Naive thymus-derived CD4-positive, alpha-beta T cell (primary cell): ENCODE measurements around the gene PSMA7. TPM values are rescaled to one million over a fixed set of nuclear protein-coding genes. Genes with fewer than 3 reads are reported as not detected.

Source experiments
- ATAC-seq: fragments of 150-1000 bp; cut with Tn5 transposase; 2 replicates; pipeline ENCODE4 v1.10.0; 2021; ENCODE audit warnings: mild to moderate bottlenecking, moderate library complexity
- CTCF ChIA-PET: fragments of 350-600 bp; sonication (Branson Sonifier 250); formaldehyde crosslinking; loops from one replicate; lab custom pipeline; 2021; ENCODE audit warnings: antibody characterized with exemption; lab: Charles Lee
- POLR2A ChIA-PET: fragments of 350-600 bp; sonication (Branson Sonifier 250); formaldehyde crosslinking; loops from one replicate; lab custom pipeline; 2021; ENCODE audit warnings: antibody characterized with exemption, inconsistent platforms; lab: Charles Lee
- DNase-seq, 9 donors: peaks; one replicate each; pipeline versions ENCODE4 v3.0.0 to v3.0.0-alpha.2; 2020 to 2022; ENCODE audit warnings: mixed read lengths in 1 of 9
- H3K27ac ChIP-seq: one replicate; pipeline ENCODE4 v1.7.0; 2013; ENCODE audit warnings: mild to moderate bottlenecking, low read depth, low read length, moderate library complexity
- H3K27me3 ChIP-seq, 2 donors: one replicate each; pipeline ENCODE4 v1.7.0; 2013; ENCODE audit warnings: low read length in 2 of 2, mild to moderate bottlenecking in 2 of 2, moderate library complexity in 2 of 2; ENCODE audit not compliant: control insufficient read depth in 2 of 2, insufficient read depth in 2 of 2
- H3K36me3 ChIP-seq, 3 experiments: 1 replicate in 2 of 3; 2 replicates in 1 of 3; pipeline ENCODE4 v1.7.0; 2013; ENCODE audit warnings: low read length in 3 of 3, mild to moderate bottlenecking in 3 of 3, moderate library complexity in 1 of 3; ENCODE audit not compliant: insufficient read depth in 3 of 3, control insufficient read depth in 2 of 3
- H3K4me1 ChIP-seq, 2 donors: one replicate each; pipeline ENCODE4 v1.7.0; 2013; ENCODE audit warnings: low read length in 2 of 2, mild to moderate bottlenecking in 2 of 2, moderate library complexity in 1 of 2; ENCODE audit not compliant: control insufficient read depth in 2 of 2, insufficient read depth in 2 of 2
- H3K4me3 ChIP-seq: 2 replicates; pipeline ENCODE4 v1.7.0; 2013; ENCODE audit warnings: mild to moderate bottlenecking, low read length
- H3K9me3 ChIP-seq, 3 experiments: 1 replicate in 2 of 3; 2 replicates in 1 of 3; pipeline ENCODE4 v1.7.0; 2013; ENCODE audit warnings: low read length in 3 of 3; ENCODE audit not compliant: control insufficient read depth in 2 of 3
- H3K27ac Mint-ChIP-seq, 9 donors: one replicate each; pipeline ENCODE4 v1.8.0; 2020 to 2022; ENCODE audit warnings: mixed read lengths in 9 of 9, mild to moderate bottlenecking in 8 of 9, moderate library complexity in 5 of 9, inconsistent platforms in 2 of 9
- H3K27me3 Mint-ChIP-seq, 5 donors: one replicate each; pipeline ENCODE4 v1.8.0; 2021 to 2022; ENCODE audit warnings: mixed read lengths in 5 of 5, mild to moderate bottlenecking in 1 of 5
- H3K36me3 Mint-ChIP-seq, 5 donors: one replicate each; pipeline ENCODE4 v1.8.0; 2020 to 2022; ENCODE audit warnings: mixed read lengths in 5 of 5, mild to moderate bottlenecking in 3 of 5, inconsistent platforms in 1 of 5
- H3K4me1 Mint-ChIP-seq, 7 donors: one replicate each; pipeline ENCODE4 v1.8.0; 2020 to 2022; ENCODE audit warnings: mixed read lengths in 7 of 7, mild to moderate bottlenecking in 3 of 7, inconsistent platforms in 1 of 7
- H3K4me3 Mint-ChIP-seq, 10 donors: one replicate each; pipeline ENCODE4 v1.8.0; 2020 to 2022; ENCODE audit warnings: mild to moderate bottlenecking in 10 of 10, mixed read lengths in 10 of 10, moderate library complexity in 6 of 10, inconsistent platforms in 2 of 10
- H3K9me3 Mint-ChIP-seq, 11 donors: one replicate each; pipeline ENCODE4 v1.8.0; 2020 to 2022; ENCODE audit warnings: mixed read lengths in 11 of 11, mild to moderate bottlenecking in 4 of 11, inconsistent platforms in 1 of 11, moderate library complexity in 1 of 11
- intact Hi-C, 2 donors: fragments of 100-400 bp; cut with micrococcal nuclease; formaldehyde crosslinking; loops; one replicate each; pipeline ENCODE4 v1.15.1; 2023
- polyA plus RNA-seq, 2 donors: library from polyadenylated mRNA; unstranded; fragments of 300-500 nt; fragmentation: Illumina TruSeq; gene quantifications; one replicate each; pipeline ENCODE4 v1.2.3, GENCODE V29; 2021
- total RNA-seq, 6 experiments: library from RNA in 5 of 6; stranded (reverse) in 5 of 6; gene quantifications; 1 replicate in 5 of 6; 2 replicates in 1 of 6; pipeline ENCODE4 v1.2.3 and lab custom pipeline; 2021 to 2026

Gene PSMA7
- total and polyA plus RNA-seq, 7 experiments from 2014 or later, result 125 to 406 (median 186) TPM

GRCh38 chr20:62160253-62160652, 17.1 kb upstream of the PSMA7 start:
- no peaks in the 10 kb centered on the region for H3K27me3 Mint-ChIP-seq
- Histone ChIP-seq H3K4me1 (peaks cover 0 to 3% of the 10 kb centered on the region in 2 donors), H3K36me3 (peaks cover 0 to 51% (median 3%) of the 10 kb centered on the region in 3 experiments), H3K27ac (no peak overlapping the region), H3K4me3 (no peak overlapping the region), H3K9me3 (no peaks in the 10 kb centered on the region), H3K27me3 (no peaks in the 10 kb centered on the region)
- ATAC-seq, result no peak
- ChIA-PET CTCF (no interaction called here), POLR2A (no interaction called here)
- H3K4me1 Mint-ChIP-seq, result peaks cover 0 to 12% (median 7%) of the 10 kb centered on the region in 7 donors
- no peak for DNase-seq
- H3K36me3 Mint-ChIP-seq, result peaks cover 0 to 16% (median 3%) of the 10 kb centered on the region in 5 donors
- H3K4me3 Mint-ChIP-seq, result no peak overlapping the region
- no peak overlapping the region for H3K27ac Mint-ChIP-seq
- no peaks in the 10 kb centered on the region for H3K9me3 Mint-ChIP-seq
- intact Hi-C loops, result no loop called here

GRCh38 chr20:62159839-62160238, 16.6 kb upstream of the PSMA7 start:
- no peaks in the 10 kb centered on the region for H3K27me3 Mint-ChIP-seq
- H3K9me3 ChIP-seq, result no peaks in the 10 kb centered on the region
- H3K4me3 ChIP-seq, result no peak overlapping the region
- H3K9me3 Mint-ChIP-seq, result no peaks in the 10 kb centered on the region
- DNase-seq (peak in 1 of 9 donors; percentile 70), ATAC-seq (no peak)
- H3K4me3 Mint-ChIP-seq, result peak overlapping the region in 1 of 10 donors; percentile 65
- ChIA-PET POLR2A (no interaction called here), CTCF (no interaction called here)
- no peak overlapping the region for H3K27ac ChIP-seq
- no peaks in the 10 kb centered on the region for H3K27me3 ChIP-seq
- peak overlapping the region in 2 of 9 donors; percentile 6 to 38 for H3K27ac Mint-ChIP-seq
- H3K36me3 ChIP-seq, result peaks cover 0 to 51% (median 3%) of the 10 kb centered on the region in 3 experiments
- H3K4me1 ChIP-seq, result peaks cover 0 to 3% of the 10 kb centered on the region in 2 donors
- peaks cover 1 to 16% (median 4%) of the 10 kb centered on the region in 5 donors for H3K36me3 Mint-ChIP-seq
- intact Hi-C loops, result no loop called here
- peaks cover 0 to 13% (median 7%) of the 10 kb centered on the region in 7 donors for H3K4me1 Mint-ChIP-seq

DNA sequence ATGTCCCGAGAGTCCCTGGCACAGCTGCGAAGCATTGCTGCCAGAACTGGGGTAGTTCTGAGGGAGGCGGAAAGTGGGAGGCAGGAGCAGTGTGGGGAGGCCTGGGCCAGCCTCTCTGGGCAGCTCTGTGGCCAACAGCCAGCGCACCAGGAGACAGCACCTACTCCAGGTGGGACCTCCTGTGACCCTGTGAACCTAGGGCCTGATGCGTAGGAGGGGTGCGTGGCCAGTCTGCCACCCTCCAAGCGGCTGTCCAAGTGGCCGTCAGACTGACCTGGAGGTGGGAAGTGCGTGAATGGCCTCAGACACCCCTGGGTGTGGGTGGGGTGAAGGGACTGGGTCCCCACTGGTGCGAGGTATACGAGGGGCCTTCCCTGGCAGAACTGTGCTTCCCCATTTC, 15.9 kb upstream of the PSMA7 start:
- no peak overlapping the region for H3K4me3 ChIP-seq
- no peak overlapping the region for H3K27ac ChIP-seq
- Mint-ChIP-seq H3K4me1 (peaks cover 1 to 18% (median 7%) of the 10 kb centered on the region in 7 donors), H3K36me3 (peaks cover 4 to 22% (median 11%) of the 10 kb centered on the region in 5 donors), H3K9me3 (no peaks in the 10 kb centered on the region), H3K27me3 (no peaks in the 10 kb centered on the region), H3K27ac (no peak overlapping the region), H3K4me3 (no peak overlapping the region)
- intact Hi-C loops, result no loop called here
- H3K36me3 ChIP-seq, result peaks cover 0 to 47% (median 3%) of the 10 kb centered on the region in 3 experiments
- H3K4me1 ChIP-seq, result peaks cover 0 to 3% of the 10 kb centered on the region in 2 donors
- H3K27me3 ChIP-seq, result no peaks in the 10 kb centered on the region
- ChIA-PET CTCF (no interaction called here), POLR2A (no interaction called here)
- ATAC-seq (no peak), DNase-seq (no peak)
- H3K9me3 ChIP-seq, result no peaks in the 10 kb centered on the region

DNA sequence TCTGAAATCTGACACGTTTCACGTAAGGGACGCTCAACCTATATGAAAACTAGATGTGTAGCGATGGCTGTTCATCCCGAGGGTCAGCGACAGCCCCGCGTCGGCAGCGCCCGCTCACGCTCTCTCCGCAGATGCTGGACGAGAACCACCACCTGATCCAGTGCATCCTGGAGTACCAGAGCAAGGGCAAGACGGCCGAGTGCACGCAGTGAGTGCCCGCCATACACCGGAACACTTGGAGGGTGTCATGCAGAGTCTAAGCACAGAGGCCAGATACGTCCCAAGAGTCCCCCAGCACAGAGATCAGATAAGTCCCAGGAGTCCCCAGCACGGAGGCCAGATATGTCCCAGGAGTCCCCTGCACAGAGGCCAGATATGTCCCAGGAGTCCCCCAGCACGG, 15.3 kb upstream of the PSMA7 start:
- Histone ChIP-seq H3K9me3 (no peaks in the 10 kb centered on the region), H3K4me3 (no peak overlapping the region), H3K36me3 (peaks cover 0 to 47% (median 3%) of the 10 kb centered on the region in 3 experiments), H3K27ac (no peak overlapping the region), H3K4me1 (peaks cover 0 to 3% of the 10 kb centered on the region in 2 donors), H3K27me3 (no peaks in the 10 kb centered on the region)
- intact Hi-C loops, result no loop called here
- CTCF ChIA-PET, result no interaction called here
- Mint-ChIP-seq H3K4me1 (peaks cover 6 to 22% (median 11%) of the 10 kb centered on the region in 7 donors), H3K9me3 (peaks cover 0 to 4% (median 0%) of the 10 kb centered on the region in 11 donors), H3K4me3 (no peak overlapping the region), H3K27ac (no peak overlapping the region), H3K36me3 (peaks cover 4 to 28% (median 14%) of the 10 kb centered on the region in 5 donors), H3K27me3 (no peaks in the 10 kb centered on the region)
- POLR2A ChIA-PET, result no interaction called here
- no peak for ATAC-seq
- no peak for DNase-seq

- peaks cover 7 to 22% (median 12%) of the 10 kb centered on the region in 7 donors for H3K4me1 Mint-ChIP-seq
- CTCF ChIA-PET, result interaction anchor here (0.5 kb wide), 1 partner anchor 9 kb away, joined by 5 read pairs; no protein-coding TSS in a partner anchor
- POLR2A ChIA-PET, result no interaction called here
Observed at GRCh38 chr20:62158088-62158400, 14.8 kb upstream of the PSMA7 start.

GRCh38 chr20:62157387-62158087, 14.3 kb upstream of the PSMA7 start:
- ATAC-seq, result no peak
- Mint-ChIP-seq H3K4me1 (peaks cover 7 to 27% (median 17%) of the 10 kb centered on the region in 7 donors), H3K4me3 (no peak overlapping the region), H3K27me3 (no peaks in the 10 kb centered on the region), H3K9me3 (peaks cover 0 to 13% (median 0%) of the 10 kb centered on the region in 11 donors), H3K36me3 (peaks cover 8 to 38% (median 23%) of the 10 kb centered on the region in 5 donors), H3K27ac (no peak overlapping the region)
- peaks cover 0 to 42% (median 3%) of the 10 kb centered on the region in 3 experiments for H3K36me3 ChIP-seq
- H3K27me3 ChIP-seq, result no peaks in the 10 kb centered on the region
- no peak for DNase-seq
- ChIA-PET CTCF (interaction anchor here (0.5 to 1.2 kb wide), 2 partner anchors 10 to 146 kb away, joined by 5 to 7 read pairs; no protein-coding TSS in a partner anchor), POLR2A (no interaction called here)
- no peaks in the 10 kb centered on the region for H3K9me3 ChIP-seq
- H3K4me3 ChIP-seq, result no peak overlapping the region
- H3K27ac ChIP-seq, result no peak overlapping the region
- intact Hi-C loops, result loop anchor here (1.0 to 2.0 kb wide), 3 partner anchors 15 to 147 kb away; partner anchors contain the start of genes PSMA7 (in 1 of the 2) and SS18L1 (in 1 of the 2)
- H3K4me1 ChIP-seq, result peaks cover 0 to 3% of the 10 kb centered on the region in 2 donors

More at GRCh38 chr20:62158088-62158400, 14.8 kb upstream of the PSMA7 start:
- no peaks in the 10 kb centered on the region for H3K27me3 Mint-ChIP-seq
- Histone ChIP-seq H3K27ac (no peak overlapping the region), H3K4me1 (peaks cover 0 to 3% of the 10 kb centered on the region in 2 donors), H3K4me3 (no peak overlapping the region), H3K36me3 (peaks cover 0 to 44% (median 3%) of the 10 kb centered on the region in 3 experiments), H3K27me3 (no peaks in the 10 kb centered on the region), H3K9me3 (no peaks in the 10 kb centered on the region)
- peaks cover 4 to 32% (median 18%) of the 10 kb centered on the region in 5 donors for H3K36me3 Mint-ChIP-seq
- peaks cover 0 to 8% (median 0%) of the 10 kb centered on the region in 11 donors for H3K9me3 Mint-ChIP-seq
- H3K27ac Mint-ChIP-seq, result no peak overlapping the region
- no peak overlapping the region for H3K4me3 Mint-ChIP-seq
- intact Hi-C loops, result no loop called here
- ATAC-seq, result no peak
- no peak for DNase-seq
